ENCODE measurements around the gene TSPAN2. TPM values are rescaled to one million over a fixed set of nuclear protein-coding genes. Genes with fewer than 3 reads are reported as not detected.

TSPAN2 gene
- total RNA-seq (2021) (26.5 and 36.1 TPM in 2 replicates), Bru-seq, nascent RNA (percentile 69 among the genes with signal in this experiment), BruChase-seq, experiment 1, labeled RNA remaining after a 2-hour chase (percentile 74 among the genes with signal in this experiment), BruChase-seq, experiment 2, labeled RNA remaining after a 6-hour chase (percentile 72 among the genes with signal in this experiment)
- long read RNA-seq, transcript TSPAN2-202 (8 exons, 3,177 nt), result major isoform, 25 of 41 reads
- long read RNA-seq, partial matches to known transcripts, result 3 of 41 reads
- long read RNA-seq, other reads (novel, unspliced or antisense), result 10 of 41 reads

DNA sequence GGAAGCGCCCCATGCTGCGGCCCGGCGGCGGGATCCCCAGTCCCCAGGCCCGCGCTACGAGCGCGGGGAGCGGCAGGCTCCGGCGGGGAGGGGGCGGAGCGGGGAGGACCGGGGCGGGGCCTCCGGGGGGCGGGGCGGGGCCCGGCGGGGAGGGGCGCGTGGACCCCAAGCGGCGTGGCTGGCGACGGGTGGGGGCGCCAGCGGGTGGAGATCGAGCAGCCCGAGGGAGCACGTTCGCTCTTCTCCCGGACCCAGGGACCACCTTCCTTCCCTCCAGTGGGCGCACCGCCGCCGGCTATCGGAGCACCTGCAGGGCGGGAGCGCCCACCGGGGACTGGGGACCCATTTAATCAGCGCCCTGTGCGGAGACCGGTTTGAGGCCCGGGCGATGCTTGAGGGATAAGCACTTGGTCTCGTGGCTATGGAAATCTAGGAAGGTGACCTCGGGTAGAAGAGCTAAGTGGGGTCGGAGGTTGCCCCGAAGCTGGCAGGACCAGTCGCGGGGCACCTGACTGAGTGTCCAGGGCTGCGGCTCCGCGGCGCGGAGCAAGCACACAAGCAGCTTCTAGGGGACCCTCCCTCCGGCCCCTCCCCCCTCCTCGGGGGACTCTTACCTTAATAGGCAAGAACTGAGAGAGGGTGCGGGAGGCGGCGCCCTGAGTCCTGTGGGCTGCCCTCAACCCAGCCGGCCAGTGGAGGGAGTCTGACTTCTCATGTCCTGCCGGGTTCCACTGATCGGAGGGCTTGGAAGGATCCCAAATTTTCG lies at the start of gene TSPAN2:
Gene TSPAN2 (minus strand): TSS at position 84 of the 766 bp plus-strand sequence. CDS start 71 bp downstream, at position 13.
- no peaks in the 10 kb centered on the region for H3K36me3 ChIP-seq (ENCODE audit: low read depth)
- BruUV-seq (replicated peaks), result TSS peak; percentile 89
- peaks cover 20% of the 10 kb centered on the region for H3K4me1 ChIP-seq (replicated peaks; ENCODE audit: insufficient read depth)
- H3K27ac ChIP-seq, result peak within 1 kb of the TSS; percentile 60
- H3K27me3 ChIP-seq (ENCODE audit: insufficient read depth, low read depth), result no peaks in the 10 kb centered on the region
- DNase-seq, result peak; percentile 78 to 84
- peaks cover 6% of the 10 kb centered on the region; the same call in 1 of the 2 replicates for H3K79me2 ChIP-seq (ENCODE audit: low read depth)
- intact Hi-C loops (cut with micrococcal nuclease; ENCODE audit: unreplicated experiment), result no loop called here
- ChIA-PET POLR2A (ENCODE audit: unreplicated experiment) (interaction anchor here (0.6 kb wide), 2 partner anchors 28 to 52 kb away, joined by 5 to 9 read pairs; no protein-coding TSS in a partner anchor), CTCF (interaction anchor here (0.6 kb wide), 1 partner anchor 381 kb away, joined by 9 read pairs; no protein-coding TSS in a partner anchor)
- TF ChIP-seq CTCF (conservative IDR thresholded peaks at IDR 0.05) (peak; percentile 68), EZH2 (IDR thresholded peaks at IDR 0.05; ENCODE audit: low read depth) (no peak)
- H3K9me3 ChIP-seq (ENCODE audit: insufficient read depth, low read depth), result no peaks in the 10 kb centered on the region
- peak within 1 kb of the TSS; percentile 95 for H2AFZ ChIP-seq
- no peaks in the 10 kb centered on the region for H4K20me1 ChIP-seq (ENCODE audit: insufficient read depth)
- peak within 1 kb of the TSS; percentile 94 for H3K4me2 ChIP-seq
- peak within 1 kb of the TSS; percentile 94 for H3K4me3 ChIP-seq
- no peaks in the 10 kb centered on the region for H3K9me2 ChIP-seq (ENCODE audit: insufficient read depth)
- H3F3A ChIP-seq (ENCODE audit: insufficient read depth, low read depth), result peaks cover 8% of the 10 kb centered on the region; the same call in 1 of the 2 replicates

- peaks cover 49% of the 10 kb centered on the region for H3K4me1 ChIP-seq (replicated peaks; ENCODE audit: insufficient read depth)
- H3K4me2 ChIP-seq, result peak overlapping the region; percentile 39
- ChIA-PET CTCF (interaction anchor here (0.8 to 1.0 kb wide), 2 partner anchors 48 to 456 kb away, joined by 3 to 4 read pairs; no protein-coding TSS in a partner anchor), POLR2A (ENCODE audit: unreplicated experiment) (interaction anchor here (0.6 kb wide), 1 partner anchor 25 kb away, joined by 4 read pairs; no protein-coding TSS in a partner anchor)
- H3K27ac ChIP-seq, result peak overlapping the region; percentile 18; the same call in 1 of the 2 replicates
- peaks cover 7% of the 10 kb centered on the region for H3K9me3 ChIP-seq (ENCODE audit: insufficient read depth, low read depth)
- DNase-seq, result peak; percentile 81 to 89
- no peaks in the 10 kb centered on the region for H3K27me3 ChIP-seq (ENCODE audit: insufficient read depth, low read depth)
- peak overlapping the region; percentile 50; the same call in 1 of the 2 replicates for H2AFZ ChIP-seq
- intact Hi-C loops (cut with micrococcal nuclease; ENCODE audit: unreplicated experiment), result loop anchor here (1.0 to 5.0 kb wide), 10 partner anchors 40 to 633 kb away; no protein-coding TSS in a partner anchor
- no peaks in the 10 kb centered on the region for H4K20me1 ChIP-seq (ENCODE audit: insufficient read depth)
- TF ChIP-seq EZH2 (IDR thresholded peaks at IDR 0.05; ENCODE audit: low read depth) (no peak), CTCF (conservative IDR thresholded peaks at IDR 0.05) (peak; percentile 98)
- BruUV-seq (replicated peaks), result no TSS peak
- H3K9me2 ChIP-seq (ENCODE audit: insufficient read depth), result no peaks in the 10 kb centered on the region
- no peaks in the 10 kb centered on the region for H3K36me3 ChIP-seq (ENCODE audit: low read depth)
- no peaks in the 10 kb centered on the region for H3K79me2 ChIP-seq (ENCODE audit: low read depth)
- H3K4me3 ChIP-seq, result no peak overlapping the region
- H3F3A ChIP-seq (ENCODE audit: insufficient read depth, low read depth), result peaks cover 15% of the 10 kb centered on the region
Observed at GRCh38 chr1:115138973-115139372, 49.7 kb upstream of the TSPAN2 start.

- BruUV-seq (replicated peaks), result no TSS peak
- POLR2A ChIA-PET (ENCODE audit: unreplicated experiment), result interaction anchor here (1.2 kb wide), 1 partner anchor 457 kb away, joined by 4 read pairs; no protein-coding TSS in a partner anchor
Observed at GRCh38 chr1:115138271-115138670, 49.0 kb upstream of the TSPAN2 start.

More at GRCh38 chr1:115138271-115138670, 49.0 kb upstream of the TSPAN2 start:
- Histone ChIP-seq H3K36me3 (ENCODE audit: low read depth) (no peaks in the 10 kb centered on the region), H3K4me2 (no peak overlapping the region), H3K27me3 (ENCODE audit: insufficient read depth, low read depth) (no peaks in the 10 kb centered on the region), H4K20me1 (ENCODE audit: insufficient read depth) (no peaks in the 10 kb centered on the region), H2AFZ (no peak overlapping the region), H3K27ac (no peak overlapping the region), H3K79me2 (ENCODE audit: low read depth) (no peaks in the 10 kb centered on the region), H3K4me1 (replicated peaks; ENCODE audit: insufficient read depth) (peaks cover 50% of the 10 kb centered on the region), H3K9me3 (ENCODE audit: insufficient read depth, low read depth) (peaks cover 7% of the 10 kb centered on the region), H3F3A (ENCODE audit: insufficient read depth, low read depth) (peaks cover 15% of the 10 kb centered on the region), H3K9me2 (ENCODE audit: insufficient read depth) (no peaks in the 10 kb centered on the region), H3K4me3 (no peak overlapping the region)
- TF ChIP-seq EZH2 (IDR thresholded peaks at IDR 0.05; ENCODE audit: low read depth), result no peak
- no peak for TF ChIP-seq CTCF (conservative IDR thresholded peaks at IDR 0.05)
- intact Hi-C loops (cut with micrococcal nuclease; ENCODE audit: unreplicated experiment), result loop anchor here (2.0 to 5.0 kb wide), 3 partner anchors 184 to 634 kb away; no protein-coding TSS in a partner anchor
- DNase-seq, result no peak
- CTCF ChIA-PET, result interaction anchor here (0.6 to 1.1 kb wide), 2 partner anchors 333 to 457 kb away, joined by 3 to 6 read pairs; no protein-coding TSS in a partner anchor

All from PC-9 (cell line).